ENCODE measurements around the gene NTM.

The NTM gene

DNA sequence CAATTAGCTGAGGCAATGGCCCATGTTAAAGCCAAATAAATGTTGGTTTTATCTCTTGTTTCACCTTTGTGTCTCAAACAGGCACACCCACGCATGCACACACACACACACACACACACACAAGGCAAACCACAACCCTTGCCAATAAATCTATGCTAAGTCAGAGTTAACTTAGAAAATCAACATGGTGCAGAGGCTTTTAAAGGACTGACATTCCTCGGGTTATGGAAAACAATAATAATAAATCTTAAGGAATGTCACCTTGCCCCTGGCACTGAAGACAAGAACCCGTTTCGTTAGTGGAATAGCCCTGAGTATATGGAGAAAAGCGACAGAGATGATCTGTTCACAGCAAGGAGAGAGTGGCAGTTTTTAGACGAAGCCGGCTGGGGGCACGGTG, 326.3 kb downstream of the NTM start:
- peak; percentile 94 for TF ChIP-seq HOXD13 (CRISPR knock-in tag; IDR thresholded peaks at IDR 0.05; ENCODE audit: borderline replicate concordance)
- TF ChIP-seq ZNF266 (tag by site-specific recombination; IDR thresholded peaks at IDR 0.05; ENCODE audit: low read depth), result no peak
- H3K36me3 ChIP-seq (ENCODE audit: control insufficient read depth in 2 of 2, insufficient read depth in 1 of 2, low read length in 2 of 2), result no peaks in the 10 kb centered on the region
- no peaks in the 10 kb centered on the region for H3K9me3 ChIP-seq (ENCODE audit: control insufficient read depth, insufficient read depth, low read depth, low read length)
- no peak overlapping the region for H3K4me3 ChIP-seq (ENCODE audit: low read depth, low read length)
- no peak overlapping the region for H3K27ac ChIP-seq (ENCODE audit: extremely low read depth, low read depth, low read length)
- no peaks in the 10 kb centered on the region; the same call in 1 of the 2 replicates for H3K4me1 ChIP-seq (ENCODE audit: control insufficient read depth, insufficient read depth, low read length)
- ChIA-PET POLR2A (no interaction called here), CTCF (interaction anchor here (1.2 to 4.7 kb wide), 4 partner anchors 22 to 215 kb away, joined by 5 to 27 read pairs (median 13); no protein-coding TSS in a partner anchor)

DNA sequence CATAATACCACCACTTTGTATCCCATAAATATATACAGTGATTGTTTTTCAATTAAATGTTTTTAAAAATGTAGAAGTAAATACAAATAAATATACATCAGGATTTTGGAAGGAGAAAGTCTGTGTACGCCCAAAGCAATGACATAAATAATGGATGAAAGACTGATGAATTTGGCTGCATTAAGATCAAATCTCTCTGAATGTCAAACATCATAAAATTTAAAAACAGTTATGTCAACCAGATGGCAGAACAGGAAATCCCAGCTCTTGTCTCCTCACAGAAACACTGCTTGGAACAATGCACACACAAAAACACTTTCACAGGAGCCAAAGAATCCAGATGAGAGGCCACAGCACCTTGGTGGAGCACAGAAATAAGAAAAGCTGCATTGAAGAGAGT, 332.9 kb downstream of the NTM start:
- H3K9me3 ChIP-seq (ENCODE audit: control insufficient read depth, insufficient read depth, low read depth, low read length), result no peaks in the 10 kb centered on the region
- POLR2A ChIA-PET, result no interaction called here
- no peak for TF ChIP-seq ZNF555 (tag by site-specific recombination; conservative IDR thresholded peaks at IDR 0.05)
- TF ChIP-seq ZNF654 (tag by site-specific recombination; IDR thresholded peaks at IDR 0.05; ENCODE audit: low read depth), result no peak
- TF ChIP-seq ZNF391 (tag by site-specific recombination; IDR thresholded peaks at IDR 0.05; ENCODE audit: borderline replicate concordance, low read depth), result no peak
- TF ChIP-seq ZNF560 (tag by site-specific recombination; IDR thresholded peaks at IDR 0.05; ENCODE audit: borderline replicate concordance), result no peak
- CTCF ChIA-PET, result interaction anchor here (3.1 kb wide), 1 partner anchor 9 kb away, joined by 17 read pairs; no protein-coding TSS in a partner anchor
- no peaks in the 10 kb centered on the region for H3K36me3 ChIP-seq (ENCODE audit: control insufficient read depth in 2 of 2, insufficient read depth in 1 of 2, low read length in 2 of 2)
- no peaks in the 10 kb centered on the region for H3K4me1 ChIP-seq (ENCODE audit: control insufficient read depth, insufficient read depth, low read length)
- H3K27ac ChIP-seq (ENCODE audit: extremely low read depth, low read depth, low read length), result no peak overlapping the region
- H3K4me3 ChIP-seq (ENCODE audit: low read depth, low read length), result no peak overlapping the region

DNA sequence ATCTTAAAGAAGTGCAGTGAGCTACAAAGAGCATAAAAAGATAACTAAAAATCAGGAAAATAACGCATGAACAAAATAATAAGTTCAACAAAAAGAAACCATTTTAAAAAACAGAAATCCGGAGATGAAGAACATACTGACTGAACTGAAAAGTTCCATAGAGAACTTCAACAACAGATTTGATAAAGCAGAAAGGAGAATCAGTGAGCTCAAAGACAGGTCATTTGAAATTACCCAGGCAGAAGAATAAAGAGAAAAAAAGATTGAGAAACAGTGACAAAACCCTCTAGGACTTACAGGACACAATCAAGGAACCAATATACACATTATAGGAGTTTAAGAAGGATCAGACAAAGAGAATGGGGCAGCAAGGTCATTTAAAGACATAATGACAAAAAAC, 334.3 kb downstream of the NTM start:
- Histone ChIP-seq H3K4me1 (ENCODE audit: control insufficient read depth, insufficient read depth, low read length) (no peaks in the 10 kb centered on the region), H3K36me3 (ENCODE audit: control insufficient read depth in 2 of 2, insufficient read depth in 1 of 2, low read length in 2 of 2) (no peaks in the 10 kb centered on the region), H3K9me3 (ENCODE audit: control insufficient read depth, insufficient read depth, low read depth, low read length) (no peaks in the 10 kb centered on the region), H3K27ac (ENCODE audit: extremely low read depth, low read depth, low read length) (no peak overlapping the region), H3K4me3 (ENCODE audit: low read depth, low read length) (no peak overlapping the region)
- POLR2A ChIA-PET, result no interaction called here
- CTCF ChIA-PET, result interaction anchor here (0.6 to 3.1 kb wide), 2 partner anchors 10 to 643 kb away, joined by 3 to 17 read pairs; no protein-coding TSS in a partner anchor
- TF ChIP-seq, protein P1, sequence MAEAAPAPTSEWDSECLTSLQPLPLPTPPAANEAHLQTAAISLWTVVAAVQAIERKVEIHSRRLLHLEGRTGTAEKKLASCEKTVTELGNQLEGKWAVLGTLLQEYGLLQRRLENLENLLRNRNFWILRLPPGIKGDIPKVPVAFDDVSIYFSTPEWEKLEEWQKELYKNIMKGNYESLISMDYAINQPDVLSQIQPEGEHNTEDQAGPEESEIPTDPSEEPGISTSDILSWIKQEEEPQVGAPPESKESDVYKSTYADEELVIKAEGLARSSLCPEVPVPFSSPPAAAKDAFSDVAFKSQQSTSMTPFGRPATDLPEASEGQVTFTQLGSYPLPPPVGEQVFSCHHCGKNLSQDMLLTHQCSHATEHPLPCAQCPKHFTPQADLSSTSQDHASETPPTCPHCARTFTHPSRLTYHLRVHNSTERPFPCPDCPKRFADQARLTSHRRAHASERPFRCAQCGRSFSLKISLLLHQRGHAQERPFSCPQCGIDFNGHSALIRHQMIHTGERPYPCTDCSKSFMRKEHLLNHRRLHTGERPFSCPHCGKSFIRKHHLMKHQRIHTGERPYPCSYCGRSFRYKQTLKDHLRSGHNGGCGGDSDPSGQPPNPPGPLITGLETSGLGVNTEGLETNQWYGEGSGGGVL (tag by site-specific recombination; IDR thresholded peaks at IDR 0.05), result no peak
- peak; percentile 81 for TF ChIP-seq SETDB1 (IDR thresholded peaks at IDR 0.05; ENCODE audit: insufficient read length, low read length)

DNA sequence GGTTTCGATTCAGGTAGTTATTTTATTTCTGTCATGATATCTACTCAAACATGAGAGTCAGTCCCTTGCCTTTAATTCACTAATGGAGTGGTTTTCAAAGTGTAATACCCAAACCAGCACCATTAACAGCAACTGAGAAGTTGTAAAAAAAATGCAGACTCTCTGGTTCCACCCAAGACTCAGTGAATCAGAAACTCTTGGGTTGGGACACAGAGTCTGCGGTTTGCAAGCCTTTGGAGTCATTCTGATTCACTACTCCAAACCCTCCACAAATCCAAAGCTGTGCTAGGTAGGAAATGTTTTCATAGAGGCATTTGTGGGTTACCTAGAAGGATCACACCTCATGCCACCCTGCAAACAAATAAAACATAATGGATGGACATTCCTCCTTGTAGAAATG, 340.1 kb downstream of the NTM start:
- Histone ChIP-seq H3K36me3 (ENCODE audit: control insufficient read depth in 2 of 2, insufficient read depth in 1 of 2, low read length in 2 of 2) (no peaks in the 10 kb centered on the region), H3K4me3 (ENCODE audit: low read depth, low read length) (no peak overlapping the region), H3K27ac (ENCODE audit: extremely low read depth, low read depth, low read length) (no peak overlapping the region), H3K9me3 (ENCODE audit: control insufficient read depth, insufficient read depth, low read depth, low read length) (no peaks in the 10 kb centered on the region), H3K4me1 (ENCODE audit: control insufficient read depth, insufficient read depth, low read length) (no peaks in the 10 kb centered on the region)
- POLR2A ChIA-PET, result no interaction called here
- CTCF ChIA-PET, result interaction anchor here (1.5 kb wide), 1 partner anchor 19 kb away, joined by 3 read pairs; no protein-coding TSS in a partner anchor
- TF ChIP-seq FEZF1 (tag by site-specific recombination; IDR thresholded peaks at IDR 0.05) (no peak), ZNF341 (tag by site-specific recombination; IDR thresholded peaks at IDR 0.05; ENCODE audit: low read depth) (no peak), SP2 (tag by site-specific recombination; IDR thresholded peaks at IDR 0.05) (no peak), ZNF114 (tag by site-specific recombination; IDR thresholded peaks at IDR 0.05) (no peak), ZNF747 (tag by site-specific recombination; IDR thresholded peaks at IDR 0.05) (no peak), ZNF791 (tag by site-specific recombination; IDR thresholded peaks at IDR 0.05) (no peak), ZNF24 (tag by site-specific recombination; IDR thresholded peaks at IDR 0.05) (no peak), YY1 (tag by site-specific recombination; IDR thresholded peaks at IDR 0.05) (no peak), ZNF292 (tag by site-specific recombination; IDR thresholded peaks at IDR 0.05; ENCODE audit: borderline replicate concordance, low read depth) (no peak), ZNF623 (tag by site-specific recombination; IDR thresholded peaks at IDR 0.05) (no peak)
- TF ChIP-seq, protein P2, sequence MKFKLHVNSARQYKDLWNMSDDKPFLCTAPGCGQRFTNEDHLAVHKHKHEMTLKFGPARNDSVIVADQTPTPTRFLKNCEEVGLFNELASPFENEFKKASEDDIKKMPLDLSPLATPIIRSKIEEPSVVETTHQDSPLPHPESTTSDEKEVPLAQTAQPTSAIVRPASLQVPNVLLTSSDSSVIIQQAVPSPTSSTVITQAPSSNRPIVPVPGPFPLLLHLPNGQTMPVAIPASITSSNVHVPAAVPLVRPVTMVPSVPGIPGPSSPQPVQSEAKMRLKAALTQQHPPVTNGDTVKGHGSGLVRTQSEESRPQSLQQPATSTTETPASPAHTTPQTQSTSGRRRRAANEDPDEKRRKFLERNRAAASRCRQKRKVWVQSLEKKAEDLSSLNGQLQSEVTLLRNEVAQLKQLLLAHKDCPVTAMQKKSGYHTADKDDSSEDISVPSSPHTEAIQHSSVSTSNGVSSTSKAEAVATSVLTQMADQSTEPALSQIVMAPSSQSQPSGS (tag by site-specific recombination; IDR thresholded peaks at IDR 0.05; ENCODE audit: low read depth), result no peak
- TF ChIP-seq, protein P3, sequence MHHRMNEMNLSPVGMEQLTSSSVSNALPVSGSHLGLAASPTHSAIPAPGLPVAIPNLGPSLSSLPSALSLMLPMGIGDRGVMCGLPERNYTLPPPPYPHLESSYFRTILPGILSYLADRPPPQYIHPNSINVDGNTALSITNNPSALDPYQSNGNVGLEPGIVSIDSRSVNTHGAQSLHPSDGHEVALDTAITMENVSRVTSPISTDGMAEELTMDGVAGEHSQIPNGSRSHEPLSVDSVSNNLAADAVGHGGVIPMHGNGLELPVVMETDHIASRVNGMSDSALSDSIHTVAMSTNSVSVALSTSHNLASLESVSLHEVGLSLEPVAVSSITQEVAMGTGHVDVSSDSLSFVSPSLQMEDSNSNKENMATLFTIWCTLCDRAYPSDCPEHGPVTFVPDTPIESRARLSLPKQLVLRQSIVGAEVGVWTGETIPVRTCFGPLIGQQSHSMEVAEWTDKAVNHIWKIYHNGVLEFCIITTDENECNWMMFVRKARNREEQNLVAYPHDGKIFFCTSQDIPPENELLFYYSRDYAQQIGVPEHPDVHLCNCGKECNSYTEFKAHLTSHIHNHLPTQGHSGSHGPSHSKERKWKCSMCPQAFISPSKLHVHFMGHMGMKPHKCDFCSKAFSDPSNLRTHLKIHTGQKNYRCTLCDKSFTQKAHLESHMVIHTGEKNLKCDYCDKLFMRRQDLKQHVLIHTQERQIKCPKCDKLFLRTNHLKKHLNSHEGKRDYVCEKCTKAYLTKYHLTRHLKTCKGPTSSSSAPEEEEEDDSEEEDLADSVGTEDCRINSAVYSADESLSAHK (tag by site-specific recombination; IDR thresholded peaks at IDR 0.05), result no peak
- TF ChIP-seq, protein P4, sequence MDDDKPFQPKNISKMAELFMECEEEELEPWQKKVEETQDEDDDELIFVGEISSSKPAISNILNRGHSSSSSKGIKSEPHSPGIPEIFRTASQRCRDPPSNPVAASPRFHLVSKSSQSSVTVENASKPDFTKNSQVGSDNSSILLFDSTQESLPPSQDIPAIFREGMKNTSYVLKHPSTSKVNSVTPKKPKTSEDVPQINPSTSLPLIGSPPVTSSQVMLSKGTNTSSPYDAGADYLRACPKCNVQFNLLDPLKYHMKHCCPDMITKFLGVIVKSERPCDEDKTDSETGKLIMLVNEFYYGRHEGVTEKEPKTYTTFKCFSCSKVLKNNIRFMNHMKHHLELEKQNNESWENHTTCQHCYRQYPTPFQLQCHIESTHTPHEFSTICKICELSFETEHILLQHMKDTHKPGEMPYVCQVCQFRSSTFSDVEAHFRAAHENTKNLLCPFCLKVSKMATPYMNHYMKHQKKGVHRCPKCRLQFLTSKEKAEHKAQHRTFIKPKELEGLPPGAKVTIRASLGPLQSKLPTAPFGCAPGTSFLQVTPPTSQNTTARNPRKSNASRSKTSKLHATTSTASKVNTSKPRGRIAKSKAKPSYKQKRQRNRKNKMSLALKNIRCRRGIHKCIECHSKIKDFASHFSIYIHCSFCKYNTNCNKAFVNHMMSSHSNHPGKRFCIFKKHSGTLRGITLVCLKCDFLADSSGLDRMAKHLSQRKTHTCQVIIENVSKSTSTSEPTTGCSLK (tag by site-specific recombination; IDR thresholded peaks at IDR 0.05), result no peak

Data from HEK293 (cell line).